HG02981 (cell line): ENCODE results near the gene NARF.
"Not testable (repeated sequence)": the region's sequence is repeated elsewhere in the genome, so short reads cannot be mapped to it uniquely, and the experiment has no call there.

ENCODE experiments used
- ATAC-seq: cut with Tn5 transposase; IDR thresholded peaks from one replicate; pipeline ENCODE4 v1.9.1; 2021; ENCODE audit warnings: mild to moderate bottlenecking, moderate library complexity; ENCODE audit not compliant: unreplicated experiment

Gene NARF

GRCh38 chr17:82529914-82530300 lies 71.4 kb downstream of the NARF start:
- no peak for ATAC-seq

- ATAC-seq = no peak
These were observed 72.9 kb downstream of the NARF start for GRCh38 chr17:82531431-82531881.

DNA sequence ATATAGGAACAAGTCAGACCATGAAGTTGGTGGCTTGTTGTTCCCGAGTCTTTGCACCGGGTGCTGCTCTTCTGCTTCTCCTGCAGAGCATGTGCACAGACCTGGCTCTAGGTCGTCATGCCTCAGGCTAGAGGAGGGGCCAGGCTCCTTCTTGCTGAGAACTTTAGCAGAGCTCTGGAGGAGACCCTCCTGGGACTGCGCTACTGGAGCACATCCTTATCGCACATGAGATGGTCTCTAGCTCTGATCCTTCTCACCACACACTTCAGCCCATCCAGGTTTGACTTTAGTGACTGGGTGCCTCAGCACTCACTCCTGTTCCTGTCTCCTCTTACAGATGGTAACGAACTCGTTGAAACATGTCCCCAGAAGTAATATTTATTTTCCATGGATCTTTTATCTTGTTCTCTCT lies 75.9 kb downstream of the NARF start:
- no peak for ATAC-seq

DNA sequence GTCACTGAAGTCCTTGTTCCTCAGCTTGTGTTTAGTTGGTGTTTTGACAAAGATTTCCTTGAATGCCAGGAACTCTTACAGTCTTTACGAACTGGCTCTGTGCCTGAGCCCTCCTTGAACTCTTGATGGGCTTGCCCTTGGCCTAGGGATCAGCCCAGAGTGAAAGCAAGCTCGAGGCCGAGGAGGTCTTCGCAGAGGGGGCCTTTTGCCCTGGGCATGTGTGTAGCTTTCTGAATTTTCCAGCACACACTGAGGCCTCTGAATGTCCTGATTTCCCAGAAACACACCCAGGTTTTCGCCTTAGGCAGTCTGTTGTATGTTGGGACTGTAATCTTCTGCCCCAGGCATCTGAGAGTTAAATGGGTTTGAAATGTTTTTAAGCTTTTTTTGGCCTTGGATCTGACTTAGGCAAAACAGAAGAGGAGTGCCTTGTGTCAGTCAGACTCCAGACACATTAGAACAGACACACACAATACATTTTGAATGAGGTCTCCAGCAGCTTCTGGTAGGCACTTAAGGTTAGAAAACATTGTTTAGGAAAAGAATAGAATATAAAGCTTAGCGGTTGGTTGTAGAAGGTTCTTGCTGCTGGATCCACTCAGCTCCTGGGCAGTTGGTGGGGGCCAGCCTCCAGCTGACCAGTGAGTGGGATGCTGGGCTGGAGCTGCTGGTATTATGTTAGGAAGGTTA lies 78.1 kb downstream of the NARF start:
- no peak for ATAC-seq

DNA sequence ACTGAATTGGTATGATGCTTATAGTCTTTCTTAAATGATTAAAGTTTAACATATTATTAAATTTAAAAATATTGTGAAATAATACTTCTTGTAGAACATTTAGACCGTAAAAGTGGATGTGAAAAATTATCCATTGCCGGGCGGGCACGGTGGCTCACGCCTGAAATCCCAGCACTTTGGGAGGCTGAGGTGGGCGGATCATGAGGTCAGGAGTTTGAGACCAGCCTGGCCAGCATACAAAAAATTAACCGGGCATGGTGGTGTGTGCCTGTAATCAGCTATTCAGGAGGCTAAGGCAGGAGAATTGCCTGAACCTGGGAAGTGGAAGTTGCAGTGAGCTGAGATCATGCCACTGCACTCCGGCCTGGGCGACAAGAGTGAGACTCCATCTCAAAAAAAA lies 78.7 kb downstream of the NARF start:
- ATAC-seq = not testable (repeated sequence)

GRCh38 chr17:82539076-82539475 lies 80.5 kb downstream of the NARF start:
- not testable (repeated sequence) for ATAC-seq
